Cardiac septum (tissue), 1 donor: ENCODE measurements around the gene ABCC4. TPM values are rescaled to one million over a fixed set of nuclear protein-coding genes. Genes with fewer than 3 reads are reported as not detected.

Experiments
- DNase-seq: peaks from one replicate; pipeline ENCODE4 v3.0.0-alpha.2; 2020; ENCODE audit warnings: low spot score
- intact Hi-C: fragments of 100-400 bp; cut with DNase I; formaldehyde crosslinking; loops from one replicate; pipeline ENCODE4 v1.14.0; 2022
- total RNA-seq: library from RNA; stranded (reverse); fragmentation: NEBNext Ultra II Directional; extraction: Animal tissue kit (Norgen Biotek cat#: 25700); gene quantifications from one replicate; pipeline ENCODE4 v1.2.1, GENCODE V29; 2021
- donor health status: DM: no; HTN: no; CAD: no.

ABCC4 gene
- total RNA-seq, 1 donor from 2014 or later = 6.9 TPM

DNA sequence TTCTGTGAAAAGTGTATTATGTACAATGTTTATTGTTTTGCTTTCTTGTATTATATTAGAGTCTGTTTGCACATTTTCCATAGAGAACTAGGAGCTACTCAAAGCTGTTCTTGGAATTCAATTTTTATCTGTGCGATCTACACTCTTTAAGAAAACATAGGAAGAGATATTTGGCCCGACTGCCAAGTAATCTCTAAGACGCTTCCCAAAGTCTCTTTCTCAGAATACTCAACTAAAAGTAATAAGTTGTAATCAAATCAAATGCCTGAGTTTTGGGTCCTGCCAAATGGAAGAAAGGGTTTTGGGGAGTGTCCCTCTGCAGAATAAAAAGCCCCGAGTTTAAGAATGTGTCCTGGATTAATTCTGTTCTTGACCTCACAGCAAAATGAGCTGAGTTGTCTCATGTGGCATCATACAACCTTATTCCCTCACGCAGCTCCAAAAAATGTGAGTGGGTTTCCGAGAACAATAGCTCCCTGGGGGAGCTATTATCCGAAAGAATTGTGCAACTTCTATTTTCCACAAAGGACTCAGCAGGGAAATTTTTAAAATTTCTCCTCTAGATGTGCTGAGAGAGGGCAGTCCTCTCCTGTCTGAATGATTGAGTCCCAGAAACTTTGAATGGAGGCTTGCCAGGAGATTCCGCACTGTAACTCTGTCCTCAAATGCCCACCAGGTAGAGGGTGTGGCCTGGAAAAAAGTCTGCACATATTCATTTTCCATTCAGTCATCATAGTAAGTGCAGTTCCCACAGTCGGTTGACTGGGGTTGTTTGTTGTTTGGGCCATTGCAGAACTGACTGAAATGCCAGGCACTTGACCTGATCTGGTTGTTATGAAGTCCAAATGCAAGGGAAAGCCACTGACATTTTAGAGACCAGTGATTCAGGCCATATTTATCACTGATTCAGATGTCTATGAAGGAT, 309.0 kb downstream of the ABCC4 start:
- DNase-seq = no peak
- intact Hi-C loops = no loop called here

GRCh38 chr13:94988654-94989053, 312.6 kb downstream of the ABCC4 start:
- DNase-seq = no peak
- intact Hi-C loops = no loop called here

DNA sequence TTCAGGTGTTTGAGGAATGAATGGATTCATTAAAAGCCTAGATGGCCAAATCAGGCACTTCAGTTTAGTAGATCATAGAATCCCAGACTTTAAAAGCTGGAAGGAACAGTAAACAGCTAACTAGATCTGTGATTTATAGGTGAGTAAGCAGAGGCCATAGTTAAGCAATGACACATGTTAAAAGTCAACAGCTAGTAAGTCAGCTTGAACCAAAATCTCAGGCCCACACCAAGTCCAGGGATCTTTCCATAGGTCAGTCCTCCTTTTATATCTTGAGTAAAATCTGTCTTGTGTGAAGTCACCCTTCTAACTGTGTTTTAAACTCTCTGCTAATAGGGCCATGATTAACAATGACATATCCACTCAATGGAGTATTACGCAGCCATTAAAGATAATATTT, 313.4 kb downstream of the ABCC4 start:
- no peak for DNase-seq

GRCh38 chr13:94987081-94987480, 314.2 kb downstream of the ABCC4 start:
- intact Hi-C loops = no loop called here

More for the DNA sequence above, 313.4 kb downstream of the ABCC4 start:
- intact Hi-C loops = no loop called here

GRCh38 chr13:94984958-94985357, 316.3 kb downstream of the ABCC4 start:
- intact Hi-C loops = no loop called here
- no peak for DNase-seq

More at GRCh38 chr13:94987081-94987480, 314.2 kb downstream of the ABCC4 start:
- DNase-seq = no peak

DNA sequence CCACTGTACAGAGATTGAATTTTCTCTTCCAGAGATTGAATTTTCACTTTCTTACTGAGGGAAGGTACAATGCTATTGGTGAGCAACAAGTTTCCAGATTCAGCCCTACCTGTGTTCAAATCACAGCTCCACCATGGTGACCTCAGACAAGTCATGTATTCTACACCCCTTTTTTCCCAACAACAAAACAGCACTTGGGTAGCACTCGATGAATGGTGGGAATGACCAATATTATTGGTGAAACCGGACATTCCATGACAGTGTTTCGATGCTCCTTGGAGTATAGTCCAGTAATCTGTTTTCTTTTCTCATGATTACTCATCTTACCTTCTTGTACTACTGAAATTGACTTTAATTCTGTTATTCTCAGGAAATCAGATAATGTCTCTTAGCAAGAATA, 322.7 kb downstream of the ABCC4 start:
- intact Hi-C loops = no loop called here
- DNase-seq = no peak

- no peak for DNase-seq
- intact Hi-C loops = no loop called here
Measured at GRCh38 chr13:94974015-94974951, 327.0 kb downstream of the ABCC4 start.

DNA sequence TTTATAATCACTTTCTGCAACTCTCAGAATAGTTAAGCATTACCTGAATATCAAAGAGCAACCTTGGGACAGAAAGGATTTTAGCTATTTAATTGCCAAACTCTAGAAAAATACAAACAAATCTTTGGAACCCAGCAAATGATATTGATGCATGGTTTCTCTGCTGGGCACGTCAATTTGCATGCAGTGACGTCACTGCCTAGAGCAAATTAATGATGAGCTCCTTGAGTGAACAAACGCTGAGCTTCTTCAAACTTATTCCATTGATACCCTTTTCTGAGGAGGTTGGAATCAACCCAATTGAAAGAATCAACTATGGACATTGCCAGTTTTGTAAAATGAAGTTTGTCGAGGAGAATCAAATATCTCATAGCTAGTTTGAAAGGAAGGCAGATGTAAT, 329.0 kb downstream of the ABCC4 start:
- intact Hi-C loops = no loop called here
- DNase-seq = no peak
